Fibroblast of skin of left quadriceps (primary cell): ENCODE measurements around the gene LZIC.
A peak's percentile ranks its signal among the peaks of the same experiment; 100 is the strongest.
"Not testable (repeated sequence)": the region's sequence is repeated elsewhere in the genome, so short reads cannot be mapped to it uniquely, and the experiment has no call there.

Experiments
- DNase-seq, 2 experiments: peaks; one replicate each; pipeline ENCODE4 v3.0.0-alpha.2; 2013; ENCODE audit warnings: low read depth in 2 of 2

Gene LZIC

DNA sequence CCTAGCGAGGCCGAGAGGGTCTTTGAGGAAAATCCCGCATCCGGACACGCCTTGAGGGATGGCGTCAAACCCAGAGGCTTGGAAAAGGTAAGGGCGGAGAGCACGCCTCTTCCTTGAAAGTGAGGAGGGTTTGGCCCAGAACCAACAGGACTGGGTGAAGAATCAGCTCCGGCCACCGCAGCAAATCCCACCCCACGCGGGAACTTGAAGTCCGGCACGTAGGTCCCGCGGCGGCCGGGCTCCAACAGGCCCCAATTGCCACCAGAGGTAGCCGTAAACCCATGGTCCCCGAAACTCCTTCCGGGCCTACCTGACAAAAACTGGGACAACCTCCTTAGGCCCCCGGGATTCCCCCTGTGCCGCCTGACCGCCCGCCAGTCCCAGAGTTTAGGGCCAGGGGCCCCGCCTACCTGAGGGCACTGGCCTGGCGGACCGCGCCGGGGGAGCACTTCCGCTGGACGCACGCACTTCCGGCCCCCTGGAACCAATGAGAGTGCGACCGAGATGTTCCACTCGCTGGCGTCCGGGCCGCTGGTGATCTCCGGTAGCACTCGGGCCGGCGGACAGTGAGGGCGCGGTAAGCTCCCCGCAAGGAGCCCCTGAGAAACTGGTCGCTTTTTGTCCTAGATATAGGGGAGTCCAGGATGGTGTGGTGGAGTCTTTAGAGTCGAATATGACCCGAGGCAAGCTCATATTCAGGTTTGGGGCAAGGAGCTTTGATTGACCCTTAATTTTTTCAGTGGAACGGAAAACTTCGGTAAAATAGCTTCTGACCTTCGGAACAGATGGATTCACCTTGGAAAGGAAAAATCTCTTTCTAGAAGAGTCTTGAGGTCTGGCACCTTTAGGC lies at the start of gene LZIC, which contains the start of gene NMNAT1:
Gene LZIC, minus strand, starts transcription at position 453 of the 850 bp plus-strand sequence. CDS start 6,772 bp downstream, outside the sequence.
Gene NMNAT1, plus strand, starts transcription at position 537 of the 850 bp plus-strand sequence. CDS start 28,599 bp downstream, outside the sequence.
- DNase-seq: peak; percentile 78 to 82

DNA sequence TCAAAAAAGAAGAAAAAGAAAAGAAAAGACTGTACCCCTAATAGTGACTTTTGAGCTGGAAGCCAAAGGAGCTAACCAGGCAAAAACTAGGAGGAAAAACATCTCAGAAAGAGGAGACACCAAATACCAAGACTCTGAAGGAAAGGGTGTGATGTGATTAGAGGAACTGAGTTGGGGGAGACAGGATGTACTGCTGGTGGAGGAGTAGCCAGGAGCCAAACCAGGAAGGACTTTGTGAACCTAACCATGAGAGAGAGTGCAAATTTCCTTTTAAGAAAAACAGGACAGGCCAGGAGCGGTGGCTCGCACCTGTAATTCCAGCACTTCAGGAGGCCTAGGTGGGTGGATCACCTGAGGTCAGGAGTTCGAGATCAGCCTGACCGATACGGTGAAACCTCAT lies 49.7 kb upstream of the LZIC start:
- DNase-seq: no peak

DNA sequence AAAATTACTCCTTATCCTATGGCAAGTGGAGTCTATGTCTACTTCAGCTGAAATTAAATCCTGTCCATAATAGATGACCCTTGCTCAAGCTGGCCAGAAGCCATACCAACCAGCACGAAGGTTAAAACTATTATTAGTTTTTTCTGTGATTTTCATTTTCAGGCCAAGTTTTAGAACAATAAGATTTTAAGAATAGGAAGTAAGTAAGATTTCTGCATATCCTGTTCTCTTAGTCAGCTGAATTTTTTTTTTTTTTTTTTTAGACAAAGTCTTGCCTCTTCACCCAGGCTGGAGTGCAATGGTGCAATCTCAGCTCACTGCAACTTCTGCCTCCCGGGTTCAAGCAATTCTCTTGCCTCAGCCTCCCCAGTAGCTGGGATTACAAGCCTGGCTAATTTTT lies 47.8 kb upstream of the LZIC start:
- no peak for DNase-seq

DNA sequence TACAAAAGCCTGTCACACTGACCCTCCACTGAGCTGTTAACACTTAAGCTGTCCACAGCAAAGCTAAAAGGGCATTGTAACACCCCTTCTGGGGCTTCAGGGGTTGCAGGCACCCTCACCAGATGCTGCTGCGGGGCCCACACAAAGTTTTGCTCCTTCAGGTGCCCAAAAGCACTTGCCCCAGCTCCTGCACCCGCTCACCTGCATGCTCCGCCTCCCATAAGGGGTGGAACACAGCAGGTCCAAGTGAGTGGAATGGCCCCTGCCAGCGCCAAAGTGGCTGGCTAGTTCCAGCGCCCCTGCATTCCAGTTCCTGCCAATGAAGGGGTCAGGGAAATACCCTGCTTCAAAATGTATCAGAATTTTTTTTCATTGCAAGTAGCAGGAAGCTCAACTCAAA lies 46.6 kb upstream of the LZIC start:
- DNase-seq: no peak

DNA sequence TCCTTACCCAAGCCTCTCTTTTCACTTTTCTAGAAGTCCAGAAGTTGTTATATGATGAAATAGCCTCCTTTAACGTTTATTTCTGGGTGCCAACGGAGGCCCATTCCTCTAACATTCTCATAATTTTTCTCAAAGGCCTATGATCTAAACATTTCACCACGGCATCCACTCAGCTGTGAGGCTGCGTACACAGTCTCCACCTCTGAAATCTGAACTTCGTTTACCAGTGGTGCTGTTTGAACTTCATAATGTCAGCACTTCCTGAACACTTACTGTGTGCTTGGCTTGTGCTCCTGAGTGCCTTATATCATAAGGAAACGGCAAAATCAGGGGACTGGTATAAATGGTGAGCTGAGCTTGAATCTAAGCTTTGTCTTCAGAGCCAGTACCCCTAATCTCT lies 41.8 kb upstream of the LZIC start:
- DNase-seq: no peak

DNA sequence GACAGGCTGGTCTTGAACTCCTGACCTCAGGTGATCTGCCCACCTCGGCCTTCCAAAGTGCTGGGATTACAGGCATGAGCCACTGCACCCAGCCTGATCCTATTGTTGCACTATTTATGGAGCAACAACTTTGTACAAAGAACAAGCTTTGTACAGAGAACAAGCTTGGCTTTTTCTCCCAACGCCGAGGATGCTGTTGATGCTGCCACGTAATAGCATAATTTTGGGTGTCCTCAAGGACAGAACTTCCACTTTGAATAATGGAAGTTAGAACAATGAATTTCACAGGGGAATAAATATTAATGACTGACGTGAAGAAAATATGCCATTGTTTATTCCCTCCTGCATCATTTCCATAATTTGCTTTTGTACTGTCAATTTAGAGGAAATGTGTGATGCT lies 41.1 kb upstream of the LZIC start:
- no peak for DNase-seq

DNA sequence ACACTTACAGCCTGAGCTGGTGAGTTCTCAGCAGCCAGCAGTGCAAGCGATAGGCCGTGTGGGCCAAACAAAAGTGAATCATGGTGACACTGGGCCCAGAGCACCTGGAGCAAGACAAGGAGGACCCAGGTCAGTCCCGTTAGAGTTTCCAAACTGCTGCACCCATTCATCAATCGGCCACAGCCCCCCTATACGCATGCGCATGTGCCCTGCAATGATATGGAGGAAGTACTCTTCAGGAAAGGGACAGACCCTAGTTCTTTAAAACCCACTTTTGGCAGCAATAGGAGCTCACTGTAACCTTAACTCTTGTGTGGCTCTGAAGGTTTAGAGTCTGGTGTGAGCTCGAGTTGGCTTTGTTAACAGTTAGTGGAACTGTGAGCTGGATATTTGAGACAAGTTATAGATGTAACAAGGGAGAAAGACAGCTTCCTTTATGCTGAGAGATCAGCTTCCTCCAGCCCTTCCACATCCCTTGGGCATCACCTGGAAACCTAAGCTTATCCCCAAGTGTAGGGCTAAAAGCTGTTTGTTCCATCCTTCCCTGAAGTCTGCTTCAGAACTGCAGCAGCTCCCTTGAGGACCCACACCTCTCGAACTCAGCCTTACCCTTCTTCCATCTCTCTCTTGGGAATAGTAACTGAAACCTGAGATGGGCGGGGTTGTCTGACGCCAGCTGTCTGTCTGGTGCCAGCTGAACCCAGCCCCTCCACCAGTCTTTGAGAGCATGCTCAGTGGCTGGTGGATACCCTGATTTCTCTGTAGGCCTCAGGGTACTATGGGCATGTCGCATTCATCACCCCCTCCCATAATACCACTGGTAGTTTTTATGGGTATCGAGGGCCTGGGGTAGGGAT lies 17.7 kb upstream of the LZIC start:
- DNase-seq: no peak

DNA sequence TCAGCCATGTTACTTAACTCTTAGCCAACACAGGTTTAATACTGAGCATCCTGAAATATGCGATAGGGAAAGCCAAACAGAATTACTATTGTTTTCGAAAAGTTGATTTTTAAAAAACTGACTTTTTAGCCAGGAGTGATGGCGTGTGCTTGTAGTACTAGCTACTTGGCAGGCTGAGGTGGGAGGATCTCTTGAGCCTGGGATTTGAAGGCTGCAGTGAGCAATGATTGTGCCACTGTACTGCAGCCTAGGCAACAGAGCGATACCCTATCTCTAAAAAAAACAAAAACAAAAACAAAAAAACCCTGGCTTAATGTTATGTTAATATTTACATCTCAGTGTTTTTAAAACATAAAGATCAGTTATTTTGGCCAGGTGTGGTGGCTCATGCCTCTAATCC lies 16.8 kb upstream of the LZIC start:
- no peak for DNase-seq

DNA sequence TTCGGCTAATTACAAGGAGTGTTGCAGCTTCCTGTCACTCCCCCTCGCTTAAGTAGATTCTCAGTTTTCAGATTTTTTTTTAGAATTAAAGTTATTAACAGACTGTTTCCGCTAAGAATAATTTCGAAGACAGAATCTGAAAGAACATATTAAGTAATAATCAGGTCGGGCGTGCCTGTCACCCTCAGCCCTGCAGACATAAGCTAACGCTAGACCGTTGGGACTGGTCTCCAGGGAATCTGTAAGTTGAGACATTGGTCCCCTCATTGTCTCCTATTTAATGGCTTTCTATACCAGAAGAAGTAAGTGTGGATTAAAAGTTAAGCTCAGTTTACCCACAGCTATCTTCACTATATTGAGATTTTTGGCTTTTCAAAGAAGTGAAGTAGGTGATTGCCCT lies 14.5 kb upstream of the LZIC start:
- DNase-seq: no peak

DNA sequence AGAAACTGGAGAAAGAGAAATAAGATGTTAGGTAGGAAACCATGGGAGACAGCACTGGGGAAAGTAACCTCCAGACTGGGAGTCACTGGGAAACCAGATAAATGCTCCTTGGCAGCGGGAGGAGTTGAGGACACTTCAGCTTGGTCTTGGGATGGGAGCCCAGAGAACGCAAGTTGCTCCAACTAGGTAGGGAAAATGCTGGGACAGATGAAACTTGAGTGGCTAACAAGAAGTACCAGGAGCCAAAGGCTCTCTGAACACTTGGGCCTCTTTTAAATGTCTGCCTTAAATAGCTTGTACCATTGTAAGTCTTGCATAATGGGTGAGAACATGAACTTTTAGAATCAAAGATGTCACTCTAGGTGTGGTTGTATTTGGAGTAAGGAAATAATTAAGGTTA lies 3.1 kb upstream of the LZIC start:
- DNase-seq: no peak

DNA sequence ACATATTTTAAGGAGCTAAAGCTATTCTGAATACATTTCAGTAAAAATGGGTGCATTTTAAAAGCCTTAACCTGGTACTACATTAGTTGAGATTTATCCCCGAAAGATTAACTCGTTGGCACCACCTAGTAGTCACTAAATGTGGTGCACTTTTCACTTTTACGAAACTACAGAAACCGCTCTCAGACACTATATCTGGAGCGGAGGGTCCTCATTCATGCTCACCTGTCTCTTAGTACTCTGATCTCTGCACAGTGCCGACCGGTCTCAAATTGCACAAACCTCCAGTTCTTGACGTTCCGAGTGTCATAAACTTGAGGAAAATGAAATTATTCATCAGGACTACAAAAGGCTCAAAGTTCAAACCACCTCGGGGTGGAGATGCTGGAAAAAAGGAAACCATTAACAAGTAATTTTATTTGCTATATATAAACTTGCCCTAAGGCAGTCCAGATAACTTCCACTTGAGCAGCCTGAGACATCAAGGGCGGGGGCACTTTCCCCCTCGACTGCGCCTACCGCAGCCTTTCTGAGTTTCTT lies 722 bp downstream of the LZIC start:
- DNase-seq: peak; percentile 27 to 30

DNA sequence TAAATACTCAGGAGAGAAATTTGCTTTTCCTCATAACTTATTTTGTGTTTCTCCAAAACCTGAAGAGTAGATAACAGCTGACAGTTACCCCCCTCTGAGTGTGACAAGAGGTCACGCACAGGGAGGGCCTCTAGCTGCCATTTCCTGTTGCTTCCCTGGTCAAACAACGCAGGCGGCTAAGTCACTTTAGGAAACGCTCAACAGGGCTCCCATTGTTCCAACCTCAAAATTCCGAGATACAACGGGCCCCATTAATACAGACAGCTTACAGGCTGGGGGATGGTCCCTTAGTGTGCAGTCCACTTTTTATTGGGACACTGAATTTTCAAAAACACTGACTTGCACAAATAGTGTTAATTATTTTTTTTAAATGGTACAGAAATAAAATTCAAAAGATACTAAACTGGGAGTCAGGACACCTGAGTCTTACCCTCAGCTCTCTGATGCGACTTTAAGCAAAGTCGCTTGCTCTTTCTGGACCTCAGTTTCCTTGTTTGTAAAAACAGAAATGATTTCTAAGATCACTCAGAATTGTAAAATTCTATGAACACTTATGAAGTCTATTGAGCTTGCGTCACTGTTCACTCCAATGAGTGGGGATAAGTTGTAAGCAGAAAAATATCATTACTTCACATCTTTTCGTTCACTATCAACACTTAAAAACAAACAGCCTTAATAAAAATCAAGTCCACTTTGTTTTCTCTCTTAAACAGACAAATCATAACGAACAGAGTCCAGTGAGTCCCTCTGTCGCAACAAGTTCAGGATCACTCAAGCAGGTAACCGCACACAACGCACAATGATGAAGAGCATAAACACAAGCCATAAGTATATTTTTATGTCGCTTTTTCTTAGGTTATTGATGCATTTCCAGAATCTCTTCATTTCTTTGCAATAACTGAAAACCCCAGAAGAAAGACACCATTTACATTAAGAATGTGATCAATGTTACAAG lies 13.5 kb downstream of the LZIC start:
- no peak for DNase-seq

DNA sequence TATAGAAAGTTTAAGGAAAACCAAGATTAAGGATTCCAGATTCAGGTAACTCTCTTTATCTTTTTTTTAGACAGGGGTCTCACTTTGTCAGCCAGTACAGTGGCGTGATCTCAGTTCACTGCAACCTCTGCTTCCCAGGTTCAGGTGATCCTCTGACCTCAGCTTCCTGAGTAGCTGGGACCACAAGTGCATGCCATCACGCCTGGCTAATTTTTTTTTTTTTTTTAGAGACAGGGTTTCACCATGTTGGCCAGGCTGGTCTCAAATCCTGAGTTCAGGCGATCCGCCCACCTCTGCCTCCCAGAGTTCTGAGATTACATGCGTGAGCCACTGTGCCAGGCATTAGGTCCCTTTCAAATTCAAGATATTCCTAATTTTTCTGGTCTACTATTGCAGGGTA lies 15.9 kb downstream of the LZIC start:
- DNase-seq: no peak

DNA sequence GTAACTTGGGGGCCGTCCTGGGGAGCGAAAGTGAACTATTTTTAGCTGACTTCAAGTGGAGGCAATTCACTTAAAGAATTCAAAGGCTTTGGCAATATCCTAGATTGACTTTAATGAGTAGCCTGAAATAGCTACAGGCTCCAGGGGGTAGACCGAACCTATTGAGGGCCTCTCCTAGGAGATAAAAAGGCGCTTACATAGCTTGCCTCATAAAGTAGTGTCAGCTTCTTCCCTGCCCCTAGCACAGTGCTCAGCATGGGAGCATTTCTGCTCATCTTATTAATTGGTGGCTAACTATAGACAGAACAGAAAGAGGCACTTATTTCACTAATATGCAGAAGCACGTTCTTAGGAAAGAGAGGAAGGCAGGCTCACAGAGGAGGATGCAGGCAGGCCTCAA lies 20.8 kb downstream of the LZIC start:
- no peak for DNase-seq

DNA sequence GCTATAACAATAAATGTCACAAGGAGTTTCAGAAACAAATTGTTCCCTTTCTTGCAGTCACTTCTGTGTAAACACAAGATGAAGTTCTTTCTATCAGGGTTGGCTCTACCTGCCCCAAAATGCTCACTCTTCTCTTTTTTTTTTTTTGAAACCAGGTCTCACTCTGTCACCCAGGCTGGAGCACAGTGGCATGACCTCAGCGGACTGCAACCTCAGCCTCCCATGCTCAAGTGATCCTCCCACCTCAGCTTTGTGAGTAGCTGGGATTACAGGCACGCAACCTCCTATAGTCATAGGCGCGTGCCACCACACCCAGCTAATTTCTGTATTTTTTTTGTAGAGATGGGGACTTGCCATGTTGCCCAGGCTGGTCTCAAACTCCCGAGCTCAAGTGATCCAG lies 22.6 kb downstream of the LZIC start:
- DNase-seq: no peak

DNA sequence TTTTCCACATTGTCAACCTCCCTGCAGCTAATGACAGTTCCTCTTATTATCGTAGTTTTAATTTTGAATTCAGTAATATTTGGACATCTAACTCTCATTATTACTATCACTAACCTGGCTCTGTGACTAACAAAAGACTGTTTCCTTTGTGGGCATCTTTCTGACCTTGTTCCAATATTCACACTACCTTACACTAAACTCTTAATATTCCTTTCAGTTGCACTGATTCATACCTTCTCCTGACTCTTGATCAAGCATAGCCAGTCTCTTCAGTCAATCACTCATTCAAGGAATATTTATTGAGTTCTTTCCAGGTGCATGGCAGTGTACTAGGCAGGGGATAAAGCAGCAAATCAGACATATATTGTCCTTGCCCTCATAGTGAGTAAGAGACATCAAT lies 25.3 kb downstream of the LZIC start:
- no peak for DNase-seq

DNA sequence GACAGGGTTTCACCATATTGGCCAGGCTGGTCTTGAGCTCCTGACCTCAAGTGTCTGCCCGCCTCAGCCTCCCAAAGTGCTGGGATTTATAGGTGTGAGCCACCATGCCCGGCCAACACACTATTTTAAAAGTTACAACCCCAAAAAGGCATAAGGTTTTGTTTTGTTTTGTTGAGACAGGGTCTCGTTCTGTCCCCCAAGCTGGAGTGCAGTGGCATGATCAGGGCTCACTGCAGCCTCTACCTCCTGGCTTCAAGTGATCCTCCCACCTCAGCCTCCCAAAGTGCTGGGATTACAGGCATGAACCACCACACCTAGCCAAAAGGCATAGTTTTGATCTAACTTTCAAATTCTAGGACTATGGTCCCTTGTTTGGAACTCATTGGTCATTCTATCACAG lies 25.7 kb downstream of the LZIC start:
- DNase-seq: not testable (repeated sequence)

DNA sequence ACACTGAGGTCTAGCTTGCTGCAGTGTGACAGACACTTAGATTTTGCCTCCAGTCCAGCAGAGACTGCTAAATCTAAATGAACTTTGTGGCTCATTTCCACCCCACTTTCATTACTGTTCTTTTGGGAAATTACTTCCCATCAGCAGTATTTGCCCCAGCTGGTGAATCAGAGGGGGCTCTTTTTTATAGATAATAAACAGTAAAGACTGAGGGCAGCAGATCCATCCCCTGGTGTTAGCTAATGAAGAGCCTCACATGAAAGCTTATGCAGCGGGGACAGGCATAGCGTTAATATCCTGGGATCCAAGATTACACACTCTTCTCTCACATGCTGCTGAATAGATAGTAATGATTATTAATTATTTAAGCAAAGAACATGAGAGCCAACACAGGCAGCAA lies 26.7 kb downstream of the LZIC start:
- DNase-seq: no peak

DNA sequence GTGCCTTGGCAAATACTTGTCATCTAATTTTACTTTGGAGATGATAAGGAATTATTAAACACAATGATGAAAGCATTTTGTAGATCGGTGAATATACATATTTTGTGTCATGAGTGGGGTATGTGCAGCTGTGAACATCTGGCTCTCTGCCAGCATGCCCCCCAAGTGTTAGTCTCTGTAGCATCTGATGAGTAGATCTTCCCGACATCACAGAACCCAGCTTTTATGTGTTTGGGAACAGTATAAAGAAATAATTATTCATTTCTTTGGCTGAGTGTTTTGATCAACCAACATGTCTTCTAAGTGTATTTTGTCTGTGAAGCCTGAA lies 28.6 kb downstream of the LZIC start:
- no peak for DNase-seq

DNA sequence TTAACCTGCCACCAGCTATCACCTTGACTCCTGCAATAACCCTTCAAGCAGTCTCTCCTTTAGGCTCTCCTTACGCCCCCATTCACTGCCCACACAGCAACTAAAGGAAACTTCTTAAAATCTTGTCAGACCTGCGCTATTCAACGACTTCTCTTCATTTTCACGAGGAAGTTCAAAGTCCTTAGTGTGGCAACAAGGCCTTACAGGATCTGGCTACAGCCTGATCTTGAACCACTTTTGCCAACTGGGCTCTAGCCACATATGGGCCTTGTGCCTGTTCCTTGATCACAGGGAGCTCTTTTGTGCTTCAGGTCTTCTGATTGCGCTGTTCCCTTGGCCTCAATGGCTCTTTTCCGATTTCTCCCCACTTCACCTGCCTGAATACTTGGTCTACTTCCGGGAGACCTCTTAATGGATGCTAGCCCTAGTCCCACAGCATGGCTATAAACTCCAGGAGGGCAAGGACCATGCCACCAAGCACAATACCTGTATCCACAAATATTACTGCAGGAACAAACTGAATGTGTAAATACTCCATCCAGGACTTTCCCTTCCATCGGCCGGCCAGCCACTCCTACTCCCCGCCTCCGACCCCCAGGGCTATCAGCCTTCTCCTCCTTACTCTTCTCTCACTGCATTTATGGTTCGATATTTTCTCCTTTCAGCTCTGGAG lies 30.8 kb downstream of the LZIC start:
- no peak for DNase-seq
